Neuronal stem cell (in vitro differentiated cells): ENCODE results near the gene AVPR2.

ENCODE experiments used
- DNase-seq: peaks from one replicate; pipeline ENCODE4 v3.0.0-alpha.2; 2013; ENCODE audit warnings: low spot score
- H2AFZ ChIP-seq: one replicate; pipeline ENCODE4 v1.6.1; 2013; ENCODE audit warnings: mild to moderate bottlenecking, low read length, inconsistent platforms
- H2AK5ac ChIP-seq: 2 replicates; pipeline ENCODE4 v1.6.1; 2013; ENCODE audit warnings: low read depth, mild to moderate bottlenecking, inconsistent platforms, low read length, moderate library complexity, mixed read lengths
- H2BK120ac ChIP-seq: 2 replicates; pipeline ENCODE4 v1.6.1; 2013; ENCODE audit warnings: low read depth, mild to moderate bottlenecking, inconsistent platforms, low read length, moderate library complexity, mixed read lengths
- H2BK12ac ChIP-seq: one replicate; pipeline ENCODE4 v1.6.1; 2013; ENCODE audit warnings: low read length, inconsistent platforms
- H2BK15ac ChIP-seq: 2 replicates; pipeline ENCODE4 v1.6.1; 2013; ENCODE audit warnings: mild to moderate bottlenecking, low read length, inconsistent platforms, mixed read lengths
- H2BK5ac ChIP-seq: one replicate; pipeline ENCODE4 v1.6.1; 2013; ENCODE audit warnings: inconsistent platforms, mild to moderate bottlenecking, low read length, moderate library complexity
- H3K14ac ChIP-seq: one replicate; pipeline ENCODE4 v1.6.1; 2013; ENCODE audit warnings: low read length, inconsistent platforms
- H3K18ac ChIP-seq: 2 replicates; pipeline ENCODE4 v1.6.1; 2013; ENCODE audit warnings: low read length, inconsistent platforms
- H3K23ac ChIP-seq: 2 replicates; pipeline ENCODE4 v1.6.1; 2013; ENCODE audit warnings: low read depth, mild to moderate bottlenecking, mixed read lengths, low read length, inconsistent platforms; ENCODE audit not compliant: poor library complexity
- H3K27ac ChIP-seq: replicated peaks from 3 replicates; pipeline ENCODE4 v1.5.1; 2013; ENCODE audit warnings: low read length, inconsistent platforms
- H3K27me3 ChIP-seq, 3 experiments: 2 replicates each; pipeline ENCODE4 v1.6.1; 2013; ENCODE audit warnings: low read length in 3 of 3, mild to moderate bottlenecking in 2 of 3, inconsistent platforms in 1 of 3, low read depth in 1 of 3, mixed read lengths in 1 of 3, moderate library complexity in 1 of 3; ENCODE audit not compliant: control insufficient read depth in 3 of 3, insufficient read depth in 3 of 3
- H3K36me3 ChIP-seq, 2 donors: replicated peaks in 1 of 2; 2 replicates each; pipeline ENCODE4 v1.6.1; 2013; ENCODE audit warnings: low read length in 2 of 2; ENCODE audit not compliant: control insufficient read depth in 2 of 2, insufficient read depth in 2 of 2
- H3K4ac ChIP-seq: 2 replicates; pipeline ENCODE4 v1.6.1; 2013; ENCODE audit warnings: inconsistent platforms, mild to moderate bottlenecking, low read length, moderate library complexity
- H3K4me1 ChIP-seq, 2 donors: 1 replicate in 1 of 2; 2 replicates in 1 of 2; pipeline ENCODE4 v1.6.1; 2013; ENCODE audit warnings: low read length in 2 of 2, low read depth in 1 of 2; ENCODE audit not compliant: control insufficient read depth in 2 of 2, insufficient read depth in 1 of 2
- H3K4me2 ChIP-seq: one replicate; pipeline ENCODE4 v1.6.1; 2013; ENCODE audit warnings: mild to moderate bottlenecking, low read length, inconsistent platforms; ENCODE audit not compliant: insufficient read depth, poor library complexity, severe bottlenecking
- H3K4me3 ChIP-seq, 2 donors: 2 replicates each; pipeline ENCODE4 v1.5.1; 2013; ENCODE audit warnings: low read length in 2 of 2, mild to moderate bottlenecking in 2 of 2, inconsistent platforms in 1 of 2, moderate library complexity in 1 of 2
- H3K79me1 ChIP-seq: one replicate; pipeline ENCODE4 v1.6.1; 2013; ENCODE audit warnings: low read depth, mild to moderate bottlenecking, inconsistent platforms, low read length, moderate library complexity
- H3K9ac ChIP-seq: one replicate; pipeline ENCODE4 v1.6.1; 2013; ENCODE audit warnings: mild to moderate bottlenecking, low read depth, low read length, inconsistent platforms; ENCODE audit not compliant: poor library complexity
- H3K9me3 ChIP-seq, 2 donors: replicated peaks in 1 of 2; 2 replicates each; pipeline versions ENCODE3 to v1.6.1; 2013; ENCODE audit warnings: low read length in 2 of 2, mild to moderate bottlenecking in 2 of 2, inconsistent platforms in 1 of 2, low read depth in 1 of 2, mixed read lengths in 1 of 2, moderate library complexity in 1 of 2; ENCODE audit not compliant: control insufficient read depth in 2 of 2, insufficient read depth in 1 of 2
- H4K8ac ChIP-seq: one replicate; pipeline ENCODE4 v1.6.1; 2013; ENCODE audit warnings: low read depth, mild to moderate bottlenecking, inconsistent platforms, low read length, moderate library complexity
- H4K91ac ChIP-seq: one replicate; pipeline ENCODE4 v1.6.1; 2013; ENCODE audit warnings: low read length, low read depth, mild to moderate bottlenecking, inconsistent platforms; ENCODE audit not compliant: poor library complexity
- WGBS, 2 donors: extraction: QIAGEN DNeasy Blood & Tissue Kit; methylation state at CpG; one replicate each; pipeline ENCODE4 v1.1.7; 2013; ENCODE audit warnings: missing lambda C conversion rate in 2 of 2, mixed read lengths in 1 of 2; ENCODE audit not compliant: insufficient read length in 2 of 2, insufficient replicate concordance in 1 of 2; ENCODE audit errors: extremely low coverage in 2 of 2; 5-methylcytosine and 5-hydroxymethylcytosine counted together

The AVPR2 gene

GRCh38 chrX:153947009-153947769 lies 42.7 kb downstream of the AVPR2 start:
- no CpG with 5 or more reads among the region's 19 CpGs for WGBS, 2 donors
- H2BK12ac ChIP-seq, result no peak overlapping the region
- H3K27me3 ChIP-seq, result peaks cover 0 to 5% (median 0%) of the 10 kb centered on the region in 3 experiments
- peak overlapping the region; percentile 46 for H2AK5ac ChIP-seq
- H4K8ac ChIP-seq, result no peak overlapping the region
- no peak overlapping the region for H3K4me3 ChIP-seq
- peak overlapping the region; percentile 94 for H3K27ac ChIP-seq
- peak; percentile 56 for DNase-seq
- H3K9ac ChIP-seq, result no peak overlapping the region
- H3K4me2 ChIP-seq, result no peak overlapping the region
- peaks cover 17 to 46% of the 10 kb centered on the region in 2 donors for H3K36me3 ChIP-seq
- no peaks in the 10 kb centered on the region for H3K9me3 ChIP-seq
- no peak overlapping the region for H2BK15ac ChIP-seq
- H3K4ac ChIP-seq, result no peak overlapping the region
- H3K79me1 ChIP-seq, result peaks cover 2% of the 10 kb centered on the region
- H2BK5ac ChIP-seq, result no peak overlapping the region
- H4K91ac ChIP-seq, result no peak overlapping the region
- H3K4me1 ChIP-seq, result peaks cover 12 to 19% of the 10 kb centered on the region in 2 donors
- H3K23ac ChIP-seq, result no peak overlapping the region
- H3K14ac ChIP-seq, result no peak overlapping the region
- H2BK120ac ChIP-seq, result no peak overlapping the region
- peak overlapping the region; percentile 38 for H3K18ac ChIP-seq
- no peak overlapping the region for H2AFZ ChIP-seq

GRCh38 chrX:153948002-153948466 lies 43.6 kb downstream of the AVPR2 start:
- DNase-seq, result no peak
- Histone ChIP-seq H2AK5ac (peak overlapping the region; percentile 56), H2AFZ (no peak overlapping the region), H3K4me2 (no peak overlapping the region), H3K23ac (no peak overlapping the region), H3K14ac (no peak overlapping the region), H3K9me3 (no peaks in the 10 kb centered on the region), H3K4ac (no peak overlapping the region), H2BK15ac (no peak overlapping the region), H3K9ac (no peak overlapping the region), H3K79me1 (peaks cover 6% of the 10 kb centered on the region), H3K27ac (peak overlapping the region; percentile 94), H3K4me1 (peaks cover 12 to 19% of the 10 kb centered on the region in 2 donors), H4K8ac (no peak overlapping the region), H3K36me3 (peaks cover 26 to 55% of the 10 kb centered on the region in 2 donors), H3K18ac (peak overlapping the region; percentile 95), H3K27me3 (peaks cover 0 to 5% (median 0%) of the 10 kb centered on the region in 3 experiments), H2BK12ac (peak overlapping the region; percentile 46), H3K4me3 (no peak overlapping the region), H4K91ac (no peak overlapping the region), H2BK120ac (no peak overlapping the region), H2BK5ac (no peak overlapping the region)
- no CpG with 5 or more reads among the region's 10 CpGs for WGBS, 2 donors

- H3K4me3 ChIP-seq, result peak overlapping the region in 1 of 2 donors; percentile 42
- H3K9me3 ChIP-seq, result no peaks in the 10 kb centered on the region
- no peak overlapping the region for H4K91ac ChIP-seq
- no peak overlapping the region for H2BK120ac ChIP-seq
- H3K4ac ChIP-seq, result no peak overlapping the region
- H2BK12ac ChIP-seq, result no peak overlapping the region
- peaks cover 12 to 21% of the 10 kb centered on the region in 2 donors for H3K4me1 ChIP-seq
- H2AK5ac ChIP-seq, result no peak overlapping the region
- H4K8ac ChIP-seq, result no peak overlapping the region
- no peak overlapping the region for H2AFZ ChIP-seq
- peaks cover 0 to 3% (median 0%) of the 10 kb centered on the region in 3 experiments for H3K27me3 ChIP-seq
- H2BK5ac ChIP-seq, result peak overlapping the region; percentile 66
- H3K14ac ChIP-seq, result no peak overlapping the region
- peak overlapping the region; percentile 94 for H3K27ac ChIP-seq
- no peak overlapping the region for H3K23ac ChIP-seq
- no peak overlapping the region for H3K9ac ChIP-seq
- no peak overlapping the region for H3K4me2 ChIP-seq
- H3K79me1 ChIP-seq, result peaks cover 6% of the 10 kb centered on the region
- peak overlapping the region; percentile 57 for H3K18ac ChIP-seq
- no peak for DNase-seq
- H2BK15ac ChIP-seq, result no peak overlapping the region
- no CpG with 5 or more reads among the region's 30 CpGs for WGBS, 2 donors
- peaks cover 31 to 66% of the 10 kb centered on the region in 2 donors for H3K36me3 ChIP-seq
Observed at GRCh38 chrX:153948847-153949805, 44.7 kb downstream of the AVPR2 start.
